ENCODE data around the gene PKD1. TPM values are rescaled to one million over a fixed set of nuclear protein-coding genes. Genes with fewer than 3 reads are reported as not detected.

The PKD1 gene
- total RNA-seq, 1 donor from 2014 or later = 628 TPM

DNA sequence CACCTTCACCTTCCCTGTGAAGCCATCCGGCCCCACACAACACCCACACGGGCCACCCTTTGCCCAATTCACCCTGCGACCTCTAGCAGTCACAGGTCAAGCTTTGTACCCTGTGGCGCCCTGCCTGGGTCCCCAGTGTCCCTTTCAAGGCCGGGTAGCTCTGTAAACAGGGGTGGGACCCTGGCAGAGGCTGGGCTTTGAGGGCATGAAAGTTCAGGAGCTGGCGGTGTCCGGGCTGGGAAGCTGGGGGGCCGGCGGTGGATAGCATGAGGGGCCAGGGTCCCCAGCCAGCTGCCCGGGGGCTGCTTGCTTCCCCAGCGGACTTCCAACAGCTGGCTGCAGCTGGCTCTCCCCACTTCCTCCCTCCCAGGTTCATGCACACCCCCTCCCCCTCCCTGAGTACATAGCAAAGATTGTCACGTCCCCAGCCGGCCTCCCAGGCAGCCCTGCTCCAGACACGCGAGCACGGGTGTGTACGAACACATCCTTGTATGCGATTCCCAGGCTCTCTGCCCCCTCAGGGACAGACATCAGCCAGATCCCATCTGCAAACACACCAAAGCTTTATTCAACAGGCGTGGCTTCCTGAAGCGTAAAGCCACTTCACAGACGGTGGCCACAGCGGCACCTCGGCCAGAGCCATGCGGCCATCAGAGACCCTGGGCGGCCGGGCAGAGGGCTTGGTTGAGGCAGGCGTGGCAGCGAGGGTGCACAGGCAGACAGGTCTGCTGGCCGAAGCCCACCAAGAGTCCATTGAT is 96.2 kb downstream of the PKD1 start:
- peaks cover 10% of the 10 kb centered on the region for H3K27me3 Mint-ChIP-seq (ENCODE audit: unreplicated experiment)
- H3K27ac Mint-ChIP-seq (ENCODE audit: unreplicated experiment) = peak overlapping the region; percentile 22

More for the DNA sequence above, 96.2 kb downstream of the PKD1 start:
- peak; percentile 53 for DNase-seq
- H3K4me1 Mint-ChIP-seq (ENCODE audit: low read depth, unreplicated experiment) = peaks cover 8% of the 10 kb centered on the region
- peak overlapping the region; percentile 32 for H3K4me3 Mint-ChIP-seq (ENCODE audit: unreplicated experiment)
- peaks cover 12% of the 10 kb centered on the region for H3K9me3 Mint-ChIP-seq (ENCODE audit: unreplicated experiment)
- TF ChIP-seq, protein P1, sequence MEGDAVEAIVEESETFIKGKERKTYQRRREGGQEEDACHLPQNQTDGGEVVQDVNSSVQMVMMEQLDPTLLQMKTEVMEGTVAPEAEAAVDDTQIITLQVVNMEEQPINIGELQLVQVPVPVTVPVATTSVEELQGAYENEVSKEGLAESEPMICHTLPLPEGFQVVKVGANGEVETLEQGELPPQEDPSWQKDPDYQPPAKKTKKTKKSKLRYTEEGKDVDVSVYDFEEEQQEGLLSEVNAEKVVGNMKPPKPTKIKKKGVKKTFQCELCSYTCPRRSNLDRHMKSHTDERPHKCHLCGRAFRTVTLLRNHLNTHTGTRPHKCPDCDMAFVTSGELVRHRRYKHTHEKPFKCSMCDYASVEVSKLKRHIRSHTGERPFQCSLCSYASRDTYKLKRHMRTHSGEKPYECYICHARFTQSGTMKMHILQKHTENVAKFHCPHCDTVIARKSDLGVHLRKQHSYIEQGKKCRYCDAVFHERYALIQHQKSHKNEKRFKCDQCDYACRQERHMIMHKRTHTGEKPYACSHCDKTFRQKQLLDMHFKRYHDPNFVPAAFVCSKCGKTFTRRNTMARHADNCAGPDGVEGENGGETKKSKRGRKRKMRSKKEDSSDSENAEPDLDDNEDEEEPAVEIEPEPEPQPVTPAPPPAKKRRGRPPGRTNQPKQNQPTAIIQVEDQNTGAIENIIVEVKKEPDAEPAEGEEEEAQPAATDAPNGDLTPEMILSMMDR (IDR thresholded peaks at IDR 0.05; ENCODE audit: partially characterized antibody, unreplicated experiment) = no peak
- H3K36me3 Mint-ChIP-seq (ENCODE audit: unreplicated experiment) = no peaks in the 10 kb centered on the region

Small RNA genes within 50 kb of the gene (microRNA-seq; reads per million reads assigned to microRNA genes)
- gene MIR1225 (ENCODE audit: unreplicated experiment) (1.9 reads per million, percentile 11 among the genes with 10 or more reads in this experiment), gene MIR3180-5 (ENCODE audit: unreplicated experiment) (not detected), gene MIR4516 (ENCODE audit: unreplicated experiment) (not detected), gene MIR6511B1 (ENCODE audit: unreplicated experiment) (not detected)

Other genes with a start within 250 kb of the PKD1 start
- gene HS3ST6, start 217.5 kb downstream of the PKD1 start, total RNA-seq (ENCODE audit: unreplicated experiment) = 7.8 TPM
- gene MSRB1, start 192.7 kb downstream of the PKD1 start, total RNA-seq (ENCODE audit: unreplicated experiment) = 50.9 TPM
- gene RPL3L, start 181.2 kb downstream of the PKD1 start, total RNA-seq (ENCODE audit: unreplicated experiment) = not detected
- 302 TPM for gene NDUFB10, start 176.4 kb downstream of the PKD1 start, total RNA-seq (ENCODE audit: unreplicated experiment)
- gene RPS2, start 171.1 kb downstream of the PKD1 start, total RNA-seq (ENCODE audit: unreplicated experiment) = 1,772 TPM
- not detected for gene RNF151, start 169.0 kb downstream of the PKD1 start, total RNA-seq (ENCODE audit: unreplicated experiment)
- 26.8 TPM for gene TBL3, start 163.8 kb downstream of the PKD1 start, total RNA-seq (ENCODE audit: unreplicated experiment)
- 1.3 TPM for gene NOXO1, start 154.4 kb downstream of the PKD1 start, total RNA-seq (ENCODE audit: unreplicated experiment)
- 26.0 TPM for gene GFER, start 151.7 kb downstream of the PKD1 start, total RNA-seq (ENCODE audit: unreplicated experiment)
- gene SYNGR3, start 145.9 kb downstream of the PKD1 start, total RNA-seq (ENCODE audit: unreplicated experiment) = 45.7 TPM
- 90.4 TPM for gene ZNF598, start 126.1 kb downstream of the PKD1 start, total RNA-seq (ENCODE audit: unreplicated experiment)
- gene NPW, start 116.1 kb downstream of the PKD1 start, total RNA-seq (ENCODE audit: unreplicated experiment) = 0.91 TPM
- 22.3 TPM for gene NHERF2, start 109.0 kb downstream of the PKD1 start, total RNA-seq (ENCODE audit: unreplicated experiment)
- gene NTHL1, start 88.1 kb downstream of the PKD1 start, total RNA-seq (ENCODE audit: unreplicated experiment) = 194 TPM
- gene TSC2, start 87.9 kb downstream of the PKD1 start, total RNA-seq (ENCODE audit: unreplicated experiment) = 215 TPM
- gene RAB26, start 12.7 kb upstream of the PKD1 start, total RNA-seq (ENCODE audit: unreplicated experiment) = 292 TPM
- gene TRAF7, start 19.9 kb upstream of the PKD1 start, total RNA-seq (ENCODE audit: unreplicated experiment) = 74.8 TPM
- gene CASKIN1, start 60.7 kb upstream of the PKD1 start, total RNA-seq (ENCODE audit: unreplicated experiment) = 31.6 TPM
- 57.9 TPM for gene MLST8, start 69.6 kb upstream of the PKD1 start, total RNA-seq (ENCODE audit: unreplicated experiment)
- gene BRICD5, start 75.0 kb upstream of the PKD1 start, total RNA-seq (ENCODE audit: unreplicated experiment) = 30.2 TPM
- 33.9 TPM for gene PGP, start 78.9 kb upstream of the PKD1 start, total RNA-seq (ENCODE audit: unreplicated experiment)
- gene E4F1, start 87.7 kb upstream of the PKD1 start, total RNA-seq (ENCODE audit: unreplicated experiment) = 53.4 TPM
- gene DNASE1L2, start 100.5 kb upstream of the PKD1 start, total RNA-seq (ENCODE audit: unreplicated experiment) = 3.4 TPM
- gene ECI1, start 115.7 kb upstream of the PKD1 start, total RNA-seq (ENCODE audit: unreplicated experiment) = 50.9 TPM
- gene RNPS1, start 132.2 kb upstream of the PKD1 start, total RNA-seq (ENCODE audit: unreplicated experiment) = 220 TPM
- 110 TPM for gene ABCA3, start 204.8 kb upstream of the PKD1 start, total RNA-seq (ENCODE audit: unreplicated experiment)